Measurements from ENCODE around the gene DUSP28.

The DUSP28 gene

DNA sequence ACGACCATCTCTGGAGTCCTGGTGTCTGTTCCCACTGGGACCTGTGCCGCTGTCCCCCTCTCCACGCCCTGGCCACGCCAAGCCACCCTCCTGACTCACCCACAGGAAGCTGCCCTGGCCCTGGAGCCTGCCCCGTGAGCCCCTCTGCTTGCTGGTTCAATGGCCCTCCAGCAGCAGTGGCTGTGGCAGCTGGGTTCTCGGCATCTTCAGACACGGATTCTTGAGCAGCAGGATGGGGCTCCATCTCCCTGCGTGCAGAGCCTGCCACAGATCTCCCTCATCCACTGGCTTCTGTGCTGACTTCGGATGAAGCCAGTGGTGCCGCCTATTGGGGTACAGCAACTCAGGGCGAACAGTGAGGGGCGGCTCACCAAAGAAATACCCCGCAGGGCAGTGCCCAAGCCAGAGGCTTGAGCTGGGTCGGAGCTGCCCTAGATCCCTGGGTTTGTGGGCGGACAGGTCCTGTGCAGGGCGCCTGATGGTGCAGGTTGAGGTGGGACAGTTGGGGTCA lies 40.3 kb downstream of the DUSP28 start:
- DNase-seq (ENCODE audit: low read depth), result no peak

GRCh38 chr2:240601061-240601830 lies 41.1 kb downstream of the DUSP28 start:
- DNase-seq (ENCODE audit: low read depth), result no peak

DNA sequence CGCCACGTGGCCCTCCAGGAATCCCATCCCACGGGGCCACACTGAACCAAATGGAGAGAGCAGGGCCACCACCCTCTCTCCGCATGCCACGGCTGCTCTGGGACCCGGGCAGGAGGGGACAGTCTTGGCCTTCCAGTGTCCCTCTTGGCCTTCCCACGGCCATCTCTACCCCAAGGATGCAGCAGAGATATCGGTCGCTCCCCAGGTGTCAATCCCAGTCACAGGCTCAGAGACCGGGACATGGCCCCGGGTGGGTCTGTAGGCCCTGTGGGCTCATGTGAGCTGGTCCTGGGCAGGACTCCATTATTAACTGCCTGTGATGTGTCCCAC lies 41.6 kb downstream of the DUSP28 start:
- DNase-seq (ENCODE audit: low read depth), result no peak

GRCh38 chr2:240602266-240603050 lies 42.3 kb downstream of the DUSP28 start:
- DNase-seq (ENCODE audit: low read depth), result no peak

DNA sequence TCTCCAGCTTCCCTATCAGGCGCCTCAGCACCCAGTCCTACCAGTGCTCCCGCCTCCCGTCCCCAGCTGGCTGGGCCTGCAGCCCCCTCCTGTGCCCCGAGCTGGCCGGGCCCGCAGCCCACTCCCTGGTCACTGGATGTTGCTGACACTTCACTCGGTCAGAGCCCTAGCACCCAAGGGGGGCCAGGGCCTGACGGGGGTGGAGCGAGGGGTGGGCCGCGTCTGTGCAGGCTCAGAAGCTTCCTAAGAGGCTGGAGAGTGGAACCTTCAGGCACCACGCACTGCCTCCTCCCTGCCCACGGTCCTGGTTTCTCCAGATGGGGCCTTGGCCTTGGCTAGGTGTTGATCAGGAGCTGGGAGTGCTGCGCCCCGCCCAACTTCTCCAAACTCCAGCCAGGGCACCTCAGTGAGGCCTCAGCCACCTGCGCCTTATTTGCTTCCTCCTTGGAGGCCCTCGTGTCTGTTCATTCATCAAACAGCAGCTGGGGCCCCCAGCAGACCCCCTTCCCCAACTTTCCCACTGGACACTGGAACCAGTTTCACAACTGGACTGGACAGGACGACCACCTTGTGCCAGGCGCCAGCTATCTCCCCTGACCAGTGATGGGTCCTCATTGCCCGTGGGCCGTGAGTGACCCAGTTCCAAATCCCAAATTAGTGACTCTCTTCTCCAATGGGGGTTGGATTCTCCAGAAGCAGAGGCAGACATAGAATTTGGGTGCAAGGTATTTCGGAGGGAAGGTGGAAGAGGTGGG lies 43.1 kb downstream of the DUSP28 start:
- no peak for DNase-seq (ENCODE audit: low read depth)

DNA sequence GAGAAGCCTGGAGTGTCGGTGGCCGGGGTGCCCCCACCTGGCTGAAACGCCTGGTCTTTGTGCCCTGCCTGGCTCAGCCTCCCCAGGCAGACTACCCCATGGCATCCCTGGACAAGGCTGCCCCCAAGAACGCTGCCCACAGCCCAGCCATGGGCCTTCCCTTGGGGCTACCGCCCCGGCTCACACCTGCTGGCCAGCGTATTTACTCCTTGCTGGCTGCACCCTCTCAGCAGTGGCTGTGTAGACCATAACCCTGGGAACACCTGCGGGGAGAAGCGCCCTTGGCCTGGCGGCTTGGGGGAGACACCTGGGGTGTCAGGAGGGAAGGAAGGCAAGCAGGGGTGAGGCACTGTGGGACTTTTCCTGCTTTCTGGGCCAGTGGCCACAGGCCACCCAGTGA lies 43.7 kb downstream of the DUSP28 start:
- no peak for DNase-seq (ENCODE audit: low read depth)

DNA sequence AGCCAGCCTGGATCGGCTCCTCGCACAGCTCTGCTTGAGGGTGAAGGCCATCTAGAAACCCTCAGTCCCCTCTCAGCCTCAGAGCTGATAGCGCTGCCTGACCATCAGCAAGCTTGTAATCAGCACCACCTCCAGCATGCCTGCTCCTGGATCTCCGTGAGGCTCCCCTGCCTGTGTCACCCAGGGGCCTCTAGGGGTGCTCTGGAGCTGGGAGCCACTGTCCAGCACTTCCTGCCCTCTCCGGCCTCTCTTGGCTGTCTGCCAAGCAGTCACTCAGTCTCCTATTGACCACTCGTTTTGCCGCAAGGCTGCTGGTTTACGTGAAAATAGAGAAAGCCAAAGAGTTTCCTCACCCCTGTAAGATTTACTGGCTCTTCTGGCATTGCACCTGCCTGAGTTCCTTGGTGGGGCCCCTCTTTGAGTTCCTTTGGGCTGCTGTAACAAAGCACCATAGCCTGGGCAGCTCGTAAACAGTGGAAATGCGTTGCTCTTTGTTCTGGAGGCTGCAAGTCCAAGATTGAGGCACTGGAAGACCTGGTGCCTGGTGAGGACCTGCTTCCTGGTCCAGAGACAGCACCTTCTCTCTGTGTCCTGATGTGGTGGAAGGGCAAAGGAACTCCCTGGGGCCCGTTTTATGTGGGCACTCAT lies 44.3 kb downstream of the DUSP28 start:
- no peak for DNase-seq (ENCODE audit: low read depth)

GRCh38 chr2:240604939-240605716 lies 45.0 kb downstream of the DUSP28 start:
- no peak for DNase-seq (ENCODE audit: low read depth)

DNA sequence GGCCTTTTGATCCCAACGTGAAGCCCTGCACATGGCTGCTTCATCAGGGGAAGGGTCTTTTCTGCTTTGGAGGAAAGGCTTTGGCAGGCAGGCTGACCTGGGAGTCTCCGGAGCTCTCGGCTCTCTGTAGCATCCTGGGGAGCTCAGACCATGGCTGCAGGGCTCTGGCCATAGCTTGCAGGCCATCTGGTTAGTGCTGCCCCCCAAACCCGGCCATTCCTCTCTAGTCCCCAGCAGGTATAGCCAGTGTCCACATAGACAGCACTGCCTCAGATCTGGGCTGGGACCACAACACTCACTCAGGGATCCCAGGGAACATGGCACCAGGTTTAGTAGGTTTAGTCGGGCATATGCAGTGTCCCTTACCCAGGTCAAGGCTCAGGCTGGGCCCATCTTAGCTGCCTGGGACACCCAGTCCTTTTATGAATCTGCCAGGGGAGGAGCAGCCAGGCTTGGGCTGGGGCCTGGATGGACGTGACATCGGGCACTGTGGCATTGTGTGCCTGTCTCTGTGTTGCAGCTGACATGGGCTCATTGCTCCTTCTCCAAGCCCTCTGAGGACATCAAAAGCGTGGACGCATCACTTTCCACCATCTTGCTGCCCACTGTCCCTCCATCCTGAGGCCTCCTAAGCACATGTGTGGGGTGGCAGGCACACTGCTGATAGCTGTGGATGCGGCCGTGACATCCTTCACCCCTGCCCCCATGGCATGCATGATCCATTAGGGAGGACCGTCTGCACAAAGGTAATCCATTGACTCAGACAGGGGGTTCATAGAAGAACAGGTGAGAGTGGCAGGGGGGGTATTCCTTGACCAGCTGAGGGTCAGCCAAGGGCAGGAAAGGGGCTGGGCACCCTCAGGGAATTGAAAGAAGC lies 45.9 kb downstream of the DUSP28 start:
- no peak for DNase-seq (ENCODE audit: low read depth)

DNA sequence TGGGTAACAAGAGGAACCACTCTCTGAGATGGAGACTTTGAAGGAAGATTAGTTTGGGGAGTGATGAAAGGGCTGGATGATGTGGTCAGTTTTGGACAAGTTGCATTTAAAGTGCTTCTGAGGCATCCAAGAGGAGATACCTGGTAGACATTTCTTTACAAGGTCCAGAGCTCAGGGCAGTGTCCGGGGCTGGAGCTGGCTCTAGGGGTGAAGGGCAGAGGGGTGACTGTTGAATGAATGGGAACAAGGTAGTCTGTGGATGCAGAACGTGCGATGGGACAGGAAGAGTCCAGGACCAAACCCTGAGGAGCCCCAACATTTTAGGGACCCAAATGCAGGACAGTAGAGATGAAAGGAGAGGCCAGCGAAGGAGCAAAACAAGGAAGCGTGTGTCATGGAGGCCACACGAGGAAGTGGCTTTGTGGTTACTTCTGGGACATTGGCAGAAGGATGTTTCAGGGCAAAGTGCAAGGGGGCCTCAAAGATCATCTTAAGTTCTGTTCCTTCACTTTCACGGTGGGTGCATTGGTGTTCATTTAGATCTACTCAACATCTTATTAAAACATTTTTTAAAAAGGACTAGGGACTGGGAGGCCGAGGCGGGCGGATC lies 51.5 kb downstream of the DUSP28 start:
- no peak for DNase-seq (ENCODE audit: low read depth)

Measured in HS-5 (cell line).